GM21367 (cell line): ENCODE measurements around the gene AATF.

Source experiments
- ATAC-seq: cut with Tn5 transposase; IDR thresholded peaks from one replicate; pipeline ENCODE4 v1.9.1; 2021; ENCODE audit not compliant: unreplicated experiment

AATF gene

GRCh38 chr17:36930583-36930900 lies 18.2 kb upstream of the AATF start:
- ATAC-seq = no peak

- ATAC-seq = no peak
These were observed 17.6 kb upstream of the AATF start for GRCh38 chr17:36931096-36931696.

GRCh38 chr17:36931697-36932382 lies 16.9 kb upstream of the AATF start:
- ATAC-seq = no peak

DNA sequence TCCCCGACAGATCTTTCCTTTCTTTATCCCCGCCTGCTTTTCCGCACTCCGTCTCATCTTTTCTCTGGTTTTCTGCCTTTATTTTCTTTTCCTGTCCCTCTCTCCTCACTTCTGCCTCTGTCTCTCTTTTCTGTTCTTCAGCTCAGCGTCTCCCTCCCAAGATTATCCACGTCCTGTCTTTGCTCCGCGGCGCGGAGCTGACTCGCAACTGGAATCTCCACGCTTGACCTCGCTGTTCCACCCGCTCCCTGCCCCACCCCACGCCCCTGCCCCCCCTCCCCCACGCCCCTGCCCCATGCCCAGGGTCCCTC lies 16.4 kb upstream of the AATF start:
- ATAC-seq = no peak

DNA sequence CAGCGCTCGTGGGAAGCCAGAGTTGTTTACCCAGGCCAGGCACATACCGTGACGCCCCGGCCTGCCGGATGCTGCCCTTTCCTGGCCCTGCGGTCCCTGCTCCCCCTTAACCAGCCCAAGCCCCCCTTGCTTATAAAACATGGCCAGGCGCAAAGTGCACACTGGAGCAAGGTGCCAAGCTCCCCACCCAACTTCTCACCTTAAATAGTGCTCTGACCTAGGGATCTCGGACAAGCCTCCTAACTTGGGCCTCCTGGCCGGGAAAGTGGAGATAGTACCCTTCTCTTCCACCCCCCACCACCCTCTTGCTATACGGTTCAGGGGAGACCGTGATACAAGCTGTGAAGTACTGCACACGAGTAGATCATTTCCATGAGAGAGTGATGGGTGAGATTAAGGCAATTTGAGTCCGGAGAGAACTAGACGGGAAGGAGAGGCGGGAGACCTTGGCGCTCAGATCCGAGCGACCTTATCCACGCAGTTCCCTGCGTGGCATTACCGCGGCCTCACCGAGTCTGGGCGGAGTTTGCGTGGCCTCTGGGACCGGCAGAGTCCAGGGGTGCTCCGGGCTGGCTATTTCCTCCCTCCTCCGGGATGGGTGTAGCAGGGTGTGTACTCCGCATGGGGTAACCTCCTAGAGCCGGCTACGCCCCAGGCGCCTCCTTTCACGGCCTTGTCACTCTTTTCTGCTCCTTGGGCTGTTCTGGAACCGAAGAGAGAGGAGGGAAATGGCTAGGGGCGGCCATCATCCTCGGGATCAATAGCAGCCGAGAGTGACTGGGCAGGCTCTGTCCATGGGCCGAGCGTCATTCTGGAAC lies 15.9 kb upstream of the AATF start:
- no peak for ATAC-seq

DNA sequence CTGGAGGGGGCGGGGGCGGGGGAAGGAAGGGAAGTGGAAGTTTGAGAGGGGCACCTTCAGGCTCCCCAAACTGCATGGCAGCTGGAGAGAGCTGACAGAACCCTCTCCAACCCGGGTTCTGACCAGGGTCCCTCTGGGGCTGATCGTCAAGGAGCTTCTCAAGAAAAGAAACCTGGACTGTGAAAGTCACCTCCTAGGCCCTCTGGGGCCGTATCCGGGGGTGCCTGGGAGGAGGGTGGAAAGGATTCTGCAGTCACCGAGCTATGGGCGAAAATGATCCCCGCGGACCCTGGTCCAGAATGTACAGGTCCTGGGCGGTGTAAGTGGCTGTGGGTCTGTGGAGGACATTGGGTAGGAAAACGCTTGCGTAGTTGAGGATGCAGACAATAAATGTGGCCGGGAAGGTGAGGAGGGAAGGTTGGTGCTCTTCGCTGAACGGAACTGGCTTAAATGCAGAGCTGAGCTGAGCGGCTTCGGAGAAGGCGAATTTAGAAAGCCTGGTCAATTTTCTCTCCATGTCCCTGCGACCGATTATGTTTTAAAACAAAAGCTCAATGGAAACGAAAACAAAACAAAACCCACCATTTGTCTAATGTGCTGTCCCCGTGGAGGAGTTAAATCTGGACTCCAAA lies 15.1 kb upstream of the AATF start:
- no peak for ATAC-seq

GRCh38 chr17:36934144-36934691 lies 14.5 kb upstream of the AATF start:
- ATAC-seq = no peak

DNA sequence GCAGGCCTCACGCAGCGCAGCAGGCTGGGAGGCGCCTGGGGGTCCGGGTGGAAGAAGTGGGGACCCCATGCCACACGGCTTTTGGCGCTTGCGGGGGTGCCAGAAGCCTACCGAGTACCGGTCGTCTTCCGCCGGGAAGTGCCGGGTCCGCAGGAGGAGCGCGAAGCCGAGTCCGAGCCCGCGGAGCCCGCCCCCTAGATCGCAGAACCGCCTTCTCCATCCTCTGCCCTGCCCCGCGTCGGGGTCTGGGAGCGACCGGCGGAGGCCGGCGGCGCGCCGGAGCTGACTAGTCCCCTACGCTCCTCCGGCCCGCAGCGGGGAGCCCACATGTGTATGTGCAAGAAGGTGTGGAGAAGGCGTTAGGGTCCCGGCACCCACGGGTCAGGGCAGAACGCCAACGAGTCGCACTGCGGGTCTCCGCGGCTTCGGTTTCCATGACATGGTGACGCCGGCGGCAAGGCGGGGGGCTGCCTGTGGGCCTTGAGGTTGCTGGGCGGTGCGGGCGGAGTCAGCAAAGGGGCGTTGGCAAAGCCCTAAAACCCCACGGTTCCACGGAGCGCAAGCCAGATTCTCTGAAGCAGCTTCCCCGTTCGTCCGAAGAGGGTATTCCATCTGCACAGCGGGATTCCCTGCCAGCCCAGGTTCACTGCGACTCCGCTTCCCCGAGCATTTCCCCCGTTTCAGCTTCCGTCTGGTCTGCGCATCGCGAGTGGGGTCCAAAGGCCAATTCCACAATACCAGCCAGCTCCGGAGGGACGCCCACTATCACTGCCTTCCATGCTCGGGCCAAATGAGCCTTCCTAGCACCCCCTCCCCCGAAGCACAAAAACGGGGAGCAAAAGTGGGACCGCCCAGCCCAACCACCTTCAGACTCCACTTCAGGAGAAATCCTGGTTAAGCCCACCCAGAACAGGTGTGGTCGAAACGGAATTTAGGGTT lies 13.8 kb upstream of the AATF start:
- no peak for ATAC-seq

GRCh38 chr17:36935671-36936454 lies 12.9 kb upstream of the AATF start:
- no peak for ATAC-seq

DNA sequence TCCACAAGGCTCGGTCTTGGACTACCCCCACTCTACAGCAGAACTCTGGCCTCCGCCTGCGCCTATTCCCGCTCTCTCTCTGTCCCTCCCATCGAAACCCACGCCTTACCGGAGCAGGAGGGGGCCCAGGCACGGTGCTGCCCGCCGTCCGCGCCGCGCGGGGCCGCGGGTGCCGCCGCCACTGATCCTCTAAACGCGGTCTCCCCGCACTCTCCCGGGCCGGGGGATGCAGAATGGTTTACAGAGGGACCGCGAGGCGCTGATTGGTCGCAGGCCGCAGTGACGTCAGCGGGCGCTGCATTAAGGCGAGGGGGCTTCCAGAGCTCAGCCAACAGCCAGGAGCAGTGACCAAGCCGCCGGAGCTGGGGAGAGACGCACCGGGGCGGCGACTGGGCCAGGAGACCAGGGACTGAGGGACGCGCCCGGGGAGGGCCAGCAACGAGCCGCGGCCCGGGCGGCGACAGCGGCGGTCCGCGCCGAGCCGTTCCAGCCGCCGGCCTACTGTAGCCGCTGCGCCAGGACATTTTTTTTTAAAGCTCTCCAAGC lies 12.2 kb upstream of the AATF start:
- ATAC-seq = no peak

DNA sequence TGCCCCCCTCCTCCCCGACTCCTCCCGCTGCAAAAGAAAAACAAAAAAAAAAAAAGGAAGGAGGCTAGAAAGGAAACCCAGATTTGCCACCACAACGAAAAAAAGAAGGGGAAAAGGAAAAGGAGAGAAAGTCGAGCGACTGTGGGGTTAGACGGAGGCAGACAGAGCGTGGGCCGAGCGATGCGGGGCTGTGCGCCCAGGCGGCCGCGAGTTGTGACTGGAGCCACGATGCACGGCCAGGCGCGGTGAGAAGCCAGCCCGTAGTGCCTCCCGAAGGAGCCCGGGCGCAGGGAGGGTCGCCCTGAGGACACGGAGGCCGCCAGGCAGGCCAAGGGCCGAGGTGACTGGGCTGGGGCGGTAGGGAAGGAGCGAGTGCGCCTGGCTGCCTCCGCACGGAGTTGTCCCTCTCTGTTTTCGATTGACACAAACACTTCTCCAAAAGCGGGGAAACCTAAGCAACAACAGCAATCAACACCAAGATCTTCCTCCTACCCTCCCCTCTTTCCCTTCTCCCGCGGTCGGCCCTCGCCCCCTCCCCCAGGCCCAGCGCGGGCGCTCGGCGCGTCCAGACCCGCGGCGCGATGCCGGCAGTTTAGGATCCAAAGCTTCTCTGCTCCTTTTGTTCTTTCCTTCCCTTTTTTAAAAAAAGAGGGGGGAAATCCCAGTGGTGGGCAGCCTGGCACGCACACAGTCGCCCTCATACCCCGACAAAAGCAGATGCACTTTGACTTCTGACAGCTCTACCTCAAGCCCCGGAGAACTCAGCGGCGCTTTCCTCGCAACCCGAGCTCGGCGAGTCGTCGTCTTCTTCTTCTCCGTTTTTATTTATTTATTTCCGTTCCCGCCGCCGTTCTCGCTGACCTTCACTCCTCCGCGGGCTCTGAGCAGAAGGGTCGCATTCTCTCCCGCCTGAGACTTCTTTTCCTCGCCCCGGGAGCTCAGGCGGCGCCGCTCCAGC lies 11.5 kb upstream of the AATF start, which contains the start of gene LHX1:
TSS of gene LHX1 (plus strand) at position 475 of the 958 bp plus-strand sequence. CDS start 723 bp downstream, outside the sequence.
- no peak for ATAC-seq

- ATAC-seq = no peak
These were observed 10.7 kb upstream of the AATF start for GRCh38 chr17:36937959-36938565.

DNA sequence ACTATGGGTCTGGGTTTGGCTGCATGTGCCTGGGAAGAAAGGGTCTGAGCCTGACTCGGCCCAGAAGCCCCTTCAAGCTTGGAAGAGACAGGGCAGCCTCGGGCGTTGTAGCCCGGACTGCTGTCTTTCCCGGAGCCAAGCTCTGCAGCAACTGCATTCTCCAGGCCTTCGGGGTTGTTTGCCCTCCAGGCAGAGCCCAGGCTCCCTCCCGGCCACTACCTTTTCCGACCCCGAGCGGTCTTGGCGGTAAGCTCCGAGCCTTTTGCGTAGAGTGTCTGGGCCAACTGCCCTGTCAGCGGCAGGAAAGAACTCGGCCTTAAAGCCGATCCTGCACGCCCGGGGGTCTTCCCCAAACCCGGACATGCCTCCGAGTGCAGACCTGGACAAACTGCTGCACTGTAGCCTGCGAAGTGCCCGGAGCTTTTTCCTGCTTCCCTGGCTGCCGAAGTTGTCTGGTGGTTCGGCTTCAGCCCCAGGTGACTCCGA lies 10.1 kb upstream of the AATF start:
- no peak for ATAC-seq

DNA sequence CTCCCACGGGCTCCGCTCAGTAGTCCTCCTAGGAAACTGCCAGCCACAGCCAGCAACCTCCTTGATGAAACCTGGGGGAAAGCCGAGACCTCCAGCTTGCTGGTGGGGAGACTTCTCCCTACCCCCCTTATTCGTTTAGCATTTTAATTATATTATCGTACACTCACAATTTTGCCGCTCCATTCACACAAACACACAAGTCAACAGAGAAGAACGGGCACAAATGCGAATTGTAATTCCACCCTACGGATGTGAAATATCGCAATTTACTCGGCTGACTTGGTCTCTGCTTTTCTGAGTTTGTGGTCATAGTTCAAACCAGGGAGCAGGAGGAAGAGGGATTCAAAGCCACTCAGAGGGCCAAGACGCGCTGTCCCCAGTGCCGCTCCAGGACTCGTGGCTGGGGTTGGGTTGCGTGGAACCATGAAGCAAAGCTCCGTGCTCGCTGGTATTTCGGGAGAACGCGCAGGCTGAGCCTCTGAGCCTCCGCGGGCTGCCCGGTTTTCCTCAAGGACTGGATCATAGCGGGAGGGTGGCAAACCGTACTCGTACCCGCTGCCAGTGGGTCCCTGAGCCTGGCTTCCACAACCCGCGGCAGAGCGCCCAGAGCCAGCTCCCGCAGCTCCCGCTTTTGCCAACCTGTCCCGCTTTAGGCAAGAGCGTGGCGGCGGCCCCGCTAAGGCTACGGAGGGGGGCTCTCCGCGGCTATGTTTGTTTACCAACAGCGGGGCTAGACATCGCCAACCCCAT lies 9.5 kb upstream of the AATF start:
- ATAC-seq = no peak

- no peak for ATAC-seq
These were observed 8.9 kb upstream of the AATF start for GRCh38 chr17:36939802-36940312.

DNA sequence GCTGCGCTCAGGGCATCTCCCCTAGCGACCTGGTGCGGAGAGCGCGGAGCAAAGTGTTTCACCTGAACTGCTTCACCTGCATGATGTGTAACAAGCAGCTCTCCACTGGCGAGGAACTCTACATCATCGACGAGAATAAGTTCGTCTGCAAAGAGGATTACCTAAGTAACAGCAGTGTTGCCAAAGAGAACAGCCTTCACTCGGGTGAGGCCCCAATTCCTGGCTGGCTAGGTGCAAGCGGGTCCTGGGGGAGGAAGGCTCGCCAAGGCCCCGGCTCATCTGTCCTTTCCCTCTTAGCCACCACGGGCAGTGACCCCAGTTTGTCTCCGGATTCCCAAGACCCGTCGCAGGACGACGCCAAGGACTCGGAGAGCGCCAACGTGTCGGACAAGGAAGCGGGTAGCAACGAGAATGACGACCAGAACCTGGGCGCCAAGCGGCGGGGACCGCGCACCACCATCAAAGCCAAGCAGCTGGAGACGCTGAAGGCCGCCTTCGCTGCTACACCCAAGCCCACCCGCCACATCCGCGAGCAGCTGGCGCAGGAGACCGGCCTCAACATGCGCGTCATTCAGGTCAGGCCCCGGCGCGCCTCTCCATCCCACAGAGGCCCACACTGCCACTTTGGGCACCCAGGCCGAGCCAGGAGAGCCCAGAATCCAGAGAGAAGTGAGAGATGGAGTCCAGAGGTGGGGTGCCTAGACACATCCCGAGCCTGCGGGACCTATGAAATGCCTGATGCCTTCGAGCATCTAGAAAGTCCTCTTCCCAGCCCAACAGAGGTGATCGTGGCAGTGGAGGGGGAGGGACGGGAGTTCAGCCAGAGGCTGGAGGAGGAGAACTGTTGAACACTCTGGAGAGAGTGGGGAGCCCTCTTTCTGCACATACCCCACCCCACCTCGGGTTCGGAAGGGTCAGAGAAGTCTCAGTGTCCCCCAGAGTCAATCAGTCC lies 8.2 kb upstream of the AATF start:
- ATAC-seq = no peak
